NCI-H146 (cell line): Measurements from ENCODE around the gene INVS.
A peak's percentile ranks its signal among the peaks of the same experiment; 100 is the strongest.
"Not testable (repeated sequence)": the region's sequence is repeated elsewhere in the genome, so short reads cannot be mapped to it uniquely, and the experiment has no call there.

Experiments used
- DNase-seq: peaks from one replicate; lab custom pipeline; 2025; lab: John Stamatoyannopoulos, UW

Gene INVS, protein sequence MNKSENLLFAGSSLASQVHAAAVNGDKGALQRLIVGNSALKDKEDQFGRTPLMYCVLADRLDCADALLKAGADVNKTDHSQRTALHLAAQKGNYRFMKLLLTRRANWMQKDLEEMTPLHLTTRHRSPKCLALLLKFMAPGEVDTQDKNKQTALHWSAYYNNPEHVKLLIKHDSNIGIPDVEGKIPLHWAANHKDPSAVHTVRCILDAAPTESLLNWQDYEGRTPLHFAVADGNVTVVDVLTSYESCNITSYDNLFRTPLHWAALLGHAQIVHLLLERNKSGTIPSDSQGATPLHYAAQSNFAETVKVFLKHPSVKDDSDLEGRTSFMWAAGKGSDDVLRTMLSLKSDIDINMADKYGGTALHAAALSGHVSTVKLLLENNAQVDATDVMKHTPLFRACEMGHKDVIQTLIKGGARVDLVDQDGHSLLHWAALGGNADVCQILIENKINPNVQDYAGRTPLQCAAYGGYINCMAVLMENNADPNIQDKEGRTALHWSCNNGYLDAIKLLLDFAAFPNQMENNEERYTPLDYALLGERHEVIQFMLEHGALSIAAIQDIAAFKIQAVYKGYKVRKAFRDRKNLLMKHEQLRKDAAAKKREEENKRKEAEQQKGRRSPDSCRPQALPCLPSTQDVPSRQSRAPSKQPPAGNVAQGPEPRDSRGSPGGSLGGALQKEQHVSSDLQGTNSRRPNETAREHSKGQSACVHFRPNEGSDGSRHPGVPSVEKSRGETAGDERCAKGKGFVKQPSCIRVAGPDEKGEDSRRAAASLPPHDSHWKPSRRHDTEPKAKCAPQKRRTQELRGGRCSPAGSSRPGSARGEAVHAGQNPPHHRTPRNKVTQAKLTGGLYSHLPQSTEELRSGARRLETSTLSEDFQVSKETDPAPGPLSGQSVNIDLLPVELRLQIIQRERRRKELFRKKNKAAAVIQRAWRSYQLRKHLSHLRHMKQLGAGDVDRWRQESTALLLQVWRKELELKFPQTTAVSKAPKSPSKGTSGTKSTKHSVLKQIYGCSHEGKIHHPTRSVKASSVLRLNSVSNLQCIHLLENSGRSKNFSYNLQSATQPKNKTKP

DNA sequence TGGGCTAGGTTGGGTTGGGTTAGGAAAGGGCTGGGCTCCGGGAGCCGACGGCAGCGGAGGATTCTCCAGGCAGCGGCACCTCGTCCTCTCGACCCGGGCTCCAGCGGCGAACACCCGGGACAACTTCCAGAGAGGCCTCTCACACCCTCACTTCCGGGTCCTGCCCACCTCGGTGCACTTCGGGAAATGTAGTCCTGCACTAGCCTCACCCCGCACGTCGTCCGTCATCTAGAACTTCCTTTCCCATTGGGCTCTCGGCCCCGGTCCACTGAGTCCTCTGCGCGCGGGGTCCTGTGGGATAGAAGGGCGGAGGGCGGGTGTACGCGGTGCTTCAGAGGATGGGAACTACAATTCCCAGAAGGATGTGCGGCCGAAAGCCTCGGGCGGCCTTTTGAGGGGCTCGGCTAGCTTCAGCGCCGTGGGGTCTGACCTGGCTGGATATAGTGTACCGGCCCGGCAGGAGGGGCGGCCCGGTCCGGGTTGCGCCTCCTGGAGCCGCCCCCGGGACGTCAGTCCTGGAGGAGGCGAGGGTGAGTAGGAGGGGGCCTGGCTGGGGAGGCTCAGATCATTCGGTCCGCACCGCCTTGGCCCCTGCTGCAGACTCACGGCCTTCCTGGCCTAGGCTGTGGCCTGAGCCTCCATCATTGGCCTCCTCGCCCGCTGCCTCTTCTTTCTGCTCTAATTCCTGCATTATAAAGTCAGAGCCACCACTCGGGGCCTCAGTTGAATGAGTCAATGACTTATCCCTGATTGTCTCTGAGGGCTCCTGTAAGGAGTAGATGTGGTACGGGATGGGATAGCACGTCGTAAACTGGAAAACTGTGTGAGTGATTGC lies at the start of gene INVS, which contains the start of gene ERP44:
Gene INVS, plus strand, starts transcription at position 357 of the 835 bp plus-strand sequence. CDS start 5,279 bp downstream, outside the sequence.
Gene ERP44, minus strand, starts transcription at position 114 of the 835 bp plus-strand sequence. CDS start 160 bp downstream, outside the sequence.
- DNase-seq, result peak; percentile 98

GRCh38 chr9:100049551-100049950 lies 49.5 kb upstream of the INVS start:
- DNase-seq, result no peak

DNA sequence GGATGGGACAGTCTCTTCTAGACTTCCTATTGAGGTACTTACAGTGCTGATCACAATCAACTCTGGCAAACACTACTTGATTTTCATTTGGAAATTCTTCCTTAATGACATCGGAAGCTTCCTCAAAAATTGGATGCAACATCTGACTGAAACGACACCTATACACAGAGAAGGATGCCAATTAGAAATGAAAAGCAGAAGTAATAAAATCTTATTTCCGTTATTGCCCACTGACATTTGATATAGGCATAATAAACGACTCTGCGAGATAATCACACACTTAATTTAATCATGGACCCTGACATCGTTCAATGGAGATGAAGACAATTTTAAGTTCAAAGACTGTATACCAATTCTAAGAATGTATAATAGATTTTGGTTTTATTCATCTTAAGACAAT lies 46.7 kb upstream of the INVS start:
- no peak for DNase-seq

- DNase-seq, result no peak
These were observed 42.5 kb upstream of the INVS start for GRCh38 chr9:100056561-100056960.

DNA sequence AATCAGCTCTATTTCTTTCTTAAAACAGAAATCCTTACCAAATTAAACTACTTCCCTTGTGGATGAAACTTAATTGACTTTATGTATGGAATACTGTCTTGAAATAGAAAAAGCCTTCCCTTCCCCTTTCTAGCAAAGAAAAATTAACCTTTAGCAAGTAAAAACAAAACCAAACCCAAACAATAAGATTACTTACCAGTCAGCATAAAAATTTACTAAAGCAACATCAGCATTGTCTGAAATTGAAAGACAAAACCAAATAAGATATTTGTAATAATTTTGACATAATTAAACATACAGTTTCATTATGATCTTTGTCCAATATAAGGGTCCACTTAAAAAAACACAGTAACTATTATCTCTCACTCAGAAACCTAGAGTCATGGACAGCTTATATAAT lies 41.4 kb upstream of the INVS start:
- no peak for DNase-seq

DNA sequence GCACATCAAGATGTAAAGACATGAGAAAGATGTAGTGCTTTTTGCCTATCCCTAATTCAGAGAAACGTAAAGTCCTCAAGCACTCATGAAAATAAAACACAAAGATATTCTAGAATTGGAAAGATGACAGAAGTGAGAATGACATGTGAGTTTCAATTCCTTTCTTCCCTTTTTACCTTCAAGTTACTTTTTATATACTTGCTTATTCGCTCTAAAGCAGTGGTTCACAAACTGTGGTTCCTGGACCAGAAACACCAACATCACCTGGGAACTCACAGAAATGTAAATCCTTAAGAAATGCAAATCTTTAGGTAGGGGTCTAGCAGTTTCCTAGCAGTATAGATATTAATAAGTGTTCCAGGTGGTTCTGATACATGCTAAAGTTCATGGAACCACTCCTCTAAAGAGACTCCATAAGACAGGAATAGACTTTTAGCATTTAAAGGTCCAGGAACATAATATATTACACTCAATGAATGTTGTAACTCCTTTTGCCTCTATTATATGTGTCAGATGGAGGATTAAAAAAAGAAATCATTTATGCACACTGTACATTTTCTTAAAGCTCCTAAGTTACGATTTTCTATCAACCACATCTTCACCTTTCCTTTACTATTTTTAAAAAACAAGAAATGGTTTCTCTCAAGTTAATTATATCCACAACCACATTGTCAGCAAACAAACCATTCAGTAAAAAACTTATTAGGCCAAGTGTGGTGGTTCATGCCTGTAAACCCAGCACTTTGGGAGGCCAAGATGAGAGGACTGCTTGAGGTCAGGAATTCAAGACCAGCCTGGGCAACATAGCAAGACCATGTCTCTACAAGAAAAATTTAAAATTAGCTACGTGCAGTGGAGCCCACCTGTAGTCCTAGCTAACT lies 40.1 kb upstream of the INVS start:
- DNase-seq, result no peak

GRCh38 chr9:100062683-100063082 lies 36.4 kb upstream of the INVS start:
- not testable (repeated sequence) for DNase-seq

DNA sequence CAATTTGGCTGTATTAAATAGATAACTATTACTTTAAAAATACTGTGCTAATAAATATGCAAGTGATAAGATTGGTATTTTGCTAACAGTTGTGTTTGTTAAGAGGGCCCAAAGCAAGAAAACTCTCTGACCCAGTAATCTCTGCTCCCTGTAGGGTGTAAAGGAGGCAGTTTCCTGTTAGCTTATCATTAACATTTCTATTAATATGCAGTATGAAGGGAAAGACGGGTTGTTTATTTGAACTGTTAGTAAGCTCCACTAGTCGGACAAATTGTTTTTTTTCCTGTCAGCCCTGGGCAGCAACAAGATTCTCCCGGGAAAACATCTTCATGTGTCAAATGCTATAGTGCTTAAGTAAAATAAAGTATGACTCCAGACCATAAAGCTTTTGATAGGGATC lies 35.9 kb upstream of the INVS start:
- no peak for DNase-seq

DNA sequence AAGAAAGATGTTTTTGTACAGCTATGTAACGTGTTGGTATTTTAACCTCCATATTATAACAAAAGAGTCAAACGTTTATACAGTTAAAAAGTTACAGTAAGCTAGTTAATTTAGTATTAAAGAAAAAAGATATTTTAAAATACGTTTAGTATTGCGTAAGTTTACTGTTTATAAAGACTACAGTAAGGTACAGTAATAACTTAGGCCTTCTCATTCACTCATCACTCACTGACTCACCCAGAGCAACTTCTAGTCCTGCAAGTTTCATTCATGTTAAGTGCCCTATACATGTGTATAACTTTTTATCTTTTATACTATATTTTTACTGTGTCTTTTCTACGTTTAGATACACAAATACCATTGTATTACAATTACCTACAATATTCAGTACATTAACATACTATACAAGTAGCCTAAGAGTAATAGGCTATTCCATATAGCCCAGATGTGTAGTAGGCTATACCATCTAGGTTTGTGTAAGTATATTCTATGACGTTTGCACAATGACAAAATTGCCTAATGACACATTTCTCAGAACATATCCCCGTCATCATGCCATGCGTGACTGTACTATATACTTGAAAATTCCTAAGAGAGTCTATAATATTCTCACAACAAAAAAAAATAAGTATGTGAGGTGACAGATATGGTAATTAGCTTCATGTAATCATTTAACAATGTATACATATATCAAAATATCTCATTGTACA lies 34.0 kb upstream of the INVS start:
- no peak for DNase-seq

DNA sequence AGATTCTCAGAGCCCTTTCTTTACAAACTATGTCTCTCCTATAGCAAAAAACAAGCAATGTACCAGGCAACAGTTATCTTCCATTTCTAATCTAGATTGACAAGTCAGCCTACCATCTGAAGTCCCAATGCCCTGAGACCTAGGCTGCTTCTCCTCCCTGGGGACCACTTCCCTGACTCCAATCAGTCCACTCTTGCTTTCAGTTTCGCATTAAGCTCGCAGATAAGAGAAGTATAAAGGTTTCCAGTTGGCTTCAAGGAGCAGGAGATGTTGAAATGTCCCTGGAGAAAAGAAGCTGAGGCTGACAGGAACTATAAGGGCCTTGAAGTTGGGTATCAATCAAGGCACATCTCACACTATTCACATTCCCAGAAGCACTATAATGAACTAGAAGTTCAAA lies 32.5 kb upstream of the INVS start:
- no peak for DNase-seq

DNA sequence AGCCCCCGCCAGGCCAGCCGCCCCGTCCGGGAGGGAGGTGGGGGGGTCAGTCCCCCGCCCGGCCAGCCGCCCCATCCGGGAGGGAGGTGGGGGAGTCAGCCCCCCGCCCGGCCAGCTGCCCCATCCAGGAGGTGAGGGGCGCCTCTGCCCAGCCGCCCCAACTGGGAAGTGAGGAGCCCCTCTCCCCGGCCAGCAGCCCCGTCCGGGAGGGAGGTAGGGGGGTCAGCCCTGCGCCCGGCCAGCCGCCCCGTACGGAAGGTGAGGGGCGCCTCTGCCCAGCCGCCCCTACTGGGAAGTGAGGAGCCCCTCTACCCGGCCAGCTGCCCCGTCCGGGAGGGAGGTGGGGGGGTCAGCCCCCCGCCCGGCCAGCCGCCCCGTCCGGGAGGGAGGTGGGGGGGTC lies 31.1 kb upstream of the INVS start:
- not testable (repeated sequence) for DNase-seq

GRCh38 chr9:100069068-100069467 lies 30.0 kb upstream of the INVS start:
- DNase-seq, result not testable (repeated sequence)

GRCh38 chr9:100070104-100071041 lies 28.7 kb upstream of the INVS start:
- no peak for DNase-seq

DNA sequence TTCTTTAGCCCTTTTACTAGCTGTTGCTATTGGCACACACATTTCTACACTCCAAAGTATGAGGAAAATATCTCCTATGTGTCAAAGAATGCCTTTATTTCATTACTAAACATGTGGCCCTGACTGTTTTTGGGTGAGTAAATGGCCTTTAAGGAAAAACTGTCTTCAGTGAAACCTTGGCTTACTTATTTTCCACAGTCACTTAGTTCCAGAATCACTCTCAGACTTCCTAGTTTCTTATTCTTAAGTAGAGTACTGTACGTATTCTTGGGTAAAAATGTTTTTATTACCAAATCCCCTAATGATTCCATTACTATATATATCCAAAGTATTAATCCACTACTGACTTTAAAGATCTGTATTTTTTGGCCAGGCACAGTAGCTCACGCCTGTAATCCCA lies 27.8 kb upstream of the INVS start:
- DNase-seq, result no peak

DNA sequence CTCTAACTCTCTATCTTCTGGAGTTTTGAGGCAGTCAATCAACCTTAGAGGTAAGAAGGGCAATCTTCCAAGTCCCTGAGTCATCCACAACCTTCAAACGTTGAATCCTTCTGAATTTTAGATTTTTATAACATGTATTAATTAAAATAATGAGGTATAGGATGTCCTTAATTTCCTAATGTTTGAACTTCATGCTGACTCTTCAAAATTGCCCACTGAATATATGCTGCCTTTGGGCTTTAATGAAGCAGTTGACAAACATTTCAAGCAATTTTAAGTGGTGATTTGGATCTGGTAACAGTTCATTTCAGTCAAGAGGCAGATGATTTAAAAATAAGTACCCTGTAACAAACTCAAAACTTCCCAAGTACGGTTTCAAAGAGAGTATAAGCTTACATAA lies 26.2 kb upstream of the INVS start:
- no peak for DNase-seq

GRCh38 chr9:100074093-100074492 lies 24.9 kb upstream of the INVS start:
- no peak for DNase-seq

DNA sequence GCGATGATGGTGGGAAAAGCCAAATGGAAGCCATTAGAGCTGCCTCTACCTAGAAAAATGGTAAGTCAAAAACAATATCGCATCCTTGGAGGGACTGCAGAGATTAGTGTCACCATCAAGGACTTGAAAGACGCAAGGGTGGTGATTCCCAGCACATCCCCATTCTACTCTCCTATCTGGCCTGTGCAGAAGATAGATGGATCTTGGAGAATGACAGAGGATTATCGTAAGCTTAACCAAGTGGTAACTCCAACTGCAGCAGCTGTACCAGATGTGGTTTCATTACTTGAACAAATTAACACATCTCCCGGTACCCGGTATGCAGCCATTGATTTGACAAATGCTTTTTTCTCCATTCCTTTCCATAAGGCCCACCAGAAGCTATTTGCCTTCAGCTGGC lies 24.1 kb upstream of the INVS start:
- no peak for DNase-seq

DNA sequence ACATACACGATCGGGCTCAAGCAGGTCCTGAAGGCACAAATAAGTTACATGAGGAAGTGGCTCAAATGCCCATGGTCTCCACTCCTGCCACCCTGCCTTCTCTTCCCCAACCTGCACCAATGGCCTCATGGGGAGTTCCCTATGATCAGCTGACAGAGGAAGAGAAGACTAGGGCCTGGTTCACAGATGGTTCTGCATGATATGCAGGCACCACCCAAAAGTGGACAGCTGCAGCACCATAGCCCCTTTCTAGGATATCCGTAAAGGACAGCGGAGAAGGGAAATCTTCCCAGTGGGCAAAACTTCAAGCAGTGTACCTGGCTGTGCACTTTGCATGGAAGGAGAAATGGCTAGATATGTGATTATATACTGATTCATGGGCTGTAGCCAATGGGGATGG lies 22.8 kb upstream of the INVS start:
- DNase-seq, result not testable (repeated sequence)

DNA sequence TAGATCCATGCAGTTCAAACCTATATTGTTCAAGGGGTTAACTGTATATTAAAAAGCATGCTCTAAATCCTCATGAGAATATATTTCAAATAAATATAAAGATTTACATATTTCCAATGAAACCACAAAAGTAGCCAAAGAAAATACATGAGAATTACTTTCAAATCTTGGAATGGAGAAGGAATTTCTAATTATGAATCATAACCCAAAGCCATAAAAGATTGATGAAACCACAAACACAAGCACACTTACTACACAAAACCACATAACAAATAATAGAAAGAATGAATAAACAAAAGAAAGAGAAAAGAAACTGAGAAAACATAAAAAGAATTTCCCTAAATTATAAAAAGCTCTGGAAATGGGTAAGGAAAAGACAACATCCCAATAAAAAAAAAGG lies 16.3 kb upstream of the INVS start:
- no peak for DNase-seq
